Stimulated activated CD8-positive, alpha-beta memory T cell treated with anti-CD3 and anti-CD28 coated beads, Interleukin-4, amount 100 ng/mL, for 4 hours (primary cell): ENCODE results near the gene GPX4.

ENCODE experiments used
- DNase-seq, 2 donors: peaks; one replicate each; pipeline ENCODE4 v3.0.0-alpha.2; 2020; ENCODE audit warnings: low read depth in 2 of 2, low spot score in 1 of 2

Gene GPX4

DNA sequence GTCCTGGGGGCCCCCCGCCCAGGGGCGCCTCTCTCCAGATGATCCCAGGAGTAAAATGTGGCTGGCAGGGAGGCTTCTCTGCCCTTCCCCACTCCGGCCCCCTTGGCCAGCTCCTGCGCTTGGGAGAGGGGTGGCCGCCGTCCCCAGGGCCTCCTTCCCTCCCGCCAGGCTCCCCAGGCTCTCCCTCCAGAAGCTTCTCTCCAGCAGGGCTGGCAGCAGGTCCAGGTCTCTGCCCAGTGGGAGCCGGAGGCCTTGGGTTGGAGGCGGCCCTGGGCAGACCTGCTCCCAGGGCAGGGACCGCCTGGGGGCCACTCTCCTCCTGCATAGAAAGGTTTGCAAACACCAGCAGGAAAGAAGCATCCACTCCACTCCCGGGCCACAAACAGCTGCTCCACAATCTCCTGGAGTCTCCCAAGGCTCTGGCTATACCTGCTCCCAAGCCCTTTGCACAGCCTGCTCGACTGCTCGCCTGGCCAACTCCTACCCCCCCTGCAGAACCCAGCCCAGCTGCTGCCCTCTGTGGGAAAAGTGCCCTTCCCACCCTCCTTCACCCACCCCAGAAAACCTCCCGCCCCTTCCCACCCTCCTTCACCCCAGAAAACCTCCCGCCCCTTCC lies 44.2 kb downstream of the GPX4 start:
- no peak for DNase-seq

DNA sequence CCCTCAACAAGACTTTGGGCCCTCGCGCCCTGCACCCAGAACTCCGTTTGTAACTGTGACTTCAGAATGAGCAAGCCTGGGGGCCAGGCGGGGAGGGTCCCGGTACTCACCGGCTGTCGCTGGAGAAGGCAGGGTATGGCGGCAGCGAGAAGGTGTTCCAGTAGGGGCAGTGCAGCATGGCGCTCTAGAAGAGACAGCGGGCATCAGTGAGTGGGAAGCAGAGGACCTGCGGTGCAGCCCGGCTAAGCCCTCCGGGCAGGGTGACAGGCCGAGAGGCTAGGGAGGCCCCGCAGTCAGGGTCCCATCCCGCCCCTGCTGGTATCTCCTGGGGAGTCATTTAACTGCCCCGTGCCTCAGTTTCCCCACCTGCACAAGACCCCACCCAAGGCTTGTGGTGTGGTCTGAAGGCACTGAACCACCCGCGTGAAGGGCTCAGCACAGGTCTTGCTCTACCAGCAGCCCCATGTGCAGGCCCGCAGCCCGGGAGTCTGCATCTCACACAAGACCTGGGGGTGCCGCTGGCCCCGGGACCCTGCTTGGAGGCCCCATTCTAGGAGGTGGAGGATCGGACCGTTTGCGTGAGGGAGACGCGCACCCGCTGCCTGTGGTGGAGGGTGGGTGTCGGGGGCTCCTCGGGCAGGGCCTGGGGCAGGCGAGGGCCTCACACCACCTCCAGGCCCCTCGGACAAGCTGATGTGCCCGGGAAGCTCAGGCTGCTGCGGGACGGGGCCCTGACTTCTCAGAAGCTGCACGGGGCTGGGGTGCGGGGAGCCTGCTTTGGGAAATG lies 45.7 kb downstream of the GPX4 start:
- DNase-seq = no peak

DNA sequence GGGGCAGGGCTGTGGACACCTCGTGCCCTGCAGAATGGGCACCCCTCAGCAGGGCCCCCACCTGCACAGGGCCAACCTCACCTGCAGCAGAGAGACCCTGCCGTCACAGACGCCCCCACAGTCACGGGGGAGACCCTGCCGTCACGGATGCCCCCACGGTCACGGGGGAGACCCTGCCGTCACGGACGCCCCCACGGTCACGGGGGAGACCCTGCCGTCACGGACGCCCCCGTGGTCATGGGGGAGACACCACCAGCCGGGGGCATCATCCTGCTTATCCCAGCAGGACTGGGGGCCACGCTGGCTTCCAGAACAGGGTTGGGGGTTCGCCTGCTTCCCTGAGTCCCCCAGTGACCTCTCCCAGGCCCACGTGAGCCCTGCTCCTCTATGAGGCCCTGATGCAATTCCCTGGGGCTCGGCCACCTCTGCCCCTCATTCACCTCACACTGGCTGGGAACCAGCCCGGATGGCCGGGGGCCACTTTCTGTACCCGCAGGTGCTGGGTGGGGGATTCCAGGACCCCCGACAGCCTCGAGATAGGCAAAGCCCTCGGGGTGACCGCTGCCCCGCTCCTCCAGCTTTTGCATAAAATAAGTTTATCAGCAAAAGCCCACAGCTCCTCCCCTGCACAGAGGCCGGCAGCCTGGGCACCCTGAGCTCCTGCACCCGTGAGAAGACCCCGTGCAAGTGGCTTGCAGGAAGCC lies 46.7 kb downstream of the GPX4 start:
- DNase-seq = no peak

DNA sequence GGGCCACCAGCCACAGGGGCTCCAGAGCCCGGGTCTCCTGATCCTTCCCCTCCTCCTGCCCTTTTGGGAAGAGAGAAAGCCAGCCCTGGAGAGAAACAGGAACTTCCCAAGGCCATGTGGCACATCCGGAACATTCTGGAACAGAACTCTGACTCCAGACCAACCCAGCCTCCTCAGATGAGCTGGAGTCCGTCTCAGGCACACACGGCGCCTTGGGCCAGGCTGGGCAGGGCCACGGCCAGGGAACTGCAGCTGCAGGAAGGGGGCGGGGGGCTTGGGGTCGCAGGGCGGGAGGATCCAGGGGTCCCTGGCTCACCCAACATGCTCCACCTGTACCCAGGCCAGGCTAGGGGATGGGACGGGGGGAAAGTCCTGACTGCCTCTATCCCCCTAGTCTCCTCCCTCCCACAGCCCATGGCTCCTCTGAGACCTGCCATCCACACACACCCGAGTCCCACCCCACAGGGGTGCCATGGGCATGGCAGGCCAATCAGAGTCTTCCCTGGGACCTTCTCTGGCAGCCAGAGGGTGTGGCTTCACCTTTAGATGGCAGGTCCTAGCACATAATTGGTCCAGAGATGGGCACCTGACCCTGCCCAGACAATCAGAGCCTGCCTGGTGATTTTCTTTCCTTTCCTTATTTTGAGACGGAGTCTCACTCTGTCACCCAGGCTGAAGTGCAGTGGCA lies 47.4 kb downstream of the GPX4 start:
- DNase-seq = no peak

DNA sequence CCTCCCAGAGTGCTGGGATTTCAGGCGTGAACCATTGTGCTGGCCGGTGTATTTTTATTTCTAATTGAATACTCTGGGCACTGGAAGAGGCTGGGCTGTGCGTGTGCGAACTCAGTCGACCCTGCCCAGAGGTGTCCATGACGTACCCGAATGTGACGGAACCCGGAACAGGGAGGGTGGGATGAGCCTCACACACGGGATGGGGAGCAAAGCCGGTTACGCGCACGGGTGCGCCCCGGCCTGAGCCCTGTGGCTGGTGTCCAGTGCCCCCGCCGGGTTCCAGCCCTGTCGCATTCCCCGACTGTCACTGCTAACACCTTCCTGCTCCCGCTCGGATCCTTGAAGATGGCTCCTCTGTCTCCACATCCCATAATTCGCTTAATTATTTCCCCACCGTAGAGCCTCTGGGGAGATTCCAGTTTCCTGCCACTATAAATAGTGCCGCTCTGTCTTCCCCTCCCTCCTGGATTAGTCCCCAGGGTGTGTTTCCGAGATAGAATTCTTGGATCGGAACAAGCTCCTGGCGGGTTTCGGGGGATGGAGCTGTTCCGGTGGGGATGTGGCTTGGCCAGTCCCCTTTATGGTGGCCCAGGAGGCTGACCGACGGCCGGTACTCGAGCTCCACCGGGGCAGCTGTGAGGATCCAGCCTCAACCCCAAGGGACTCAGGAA lies 48.3 kb downstream of the GPX4 start:
- DNase-seq = no peak

DNA sequence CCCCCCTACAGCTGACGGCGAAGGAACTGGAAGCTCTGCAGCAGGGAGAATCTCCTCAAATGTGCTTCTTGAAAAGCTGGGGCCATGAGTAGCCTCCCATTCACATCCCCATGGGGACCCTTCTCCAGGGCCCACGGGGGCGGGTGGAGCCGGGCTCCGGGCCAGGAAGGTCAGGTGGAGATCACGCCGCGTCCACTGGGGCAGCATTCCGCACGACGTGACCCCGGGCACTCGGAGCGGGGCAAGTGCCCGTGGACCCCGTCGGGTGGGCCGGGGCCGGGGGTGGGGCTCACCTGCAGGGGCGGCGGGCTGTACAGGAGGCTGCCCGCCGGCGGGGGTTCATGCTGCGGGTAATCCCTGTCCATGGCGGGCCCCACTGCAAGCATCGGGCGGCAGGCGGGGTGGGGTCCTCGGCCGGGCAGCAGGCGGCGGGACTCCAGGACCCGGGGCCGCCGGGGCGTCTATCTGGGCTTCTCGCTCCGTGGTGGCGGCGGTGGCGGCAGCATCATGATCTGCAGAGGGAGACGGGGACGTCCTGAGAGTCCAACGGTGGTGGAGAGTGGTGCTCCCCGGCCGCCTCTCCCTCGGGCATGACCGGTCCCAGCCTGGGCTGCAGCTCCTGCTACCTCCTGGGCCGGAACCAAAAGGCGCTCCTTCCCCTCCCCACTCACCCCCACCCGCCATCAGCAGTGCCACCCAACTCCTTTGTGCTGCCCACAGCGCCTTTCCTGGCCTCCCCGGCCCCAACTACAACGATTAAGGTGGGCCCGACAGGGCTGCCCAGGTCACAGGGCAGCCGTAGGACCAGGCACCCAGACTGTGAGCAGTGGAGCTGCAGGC lies 50.3 kb downstream of the GPX4 start:
- DNase-seq = no peak

DNA sequence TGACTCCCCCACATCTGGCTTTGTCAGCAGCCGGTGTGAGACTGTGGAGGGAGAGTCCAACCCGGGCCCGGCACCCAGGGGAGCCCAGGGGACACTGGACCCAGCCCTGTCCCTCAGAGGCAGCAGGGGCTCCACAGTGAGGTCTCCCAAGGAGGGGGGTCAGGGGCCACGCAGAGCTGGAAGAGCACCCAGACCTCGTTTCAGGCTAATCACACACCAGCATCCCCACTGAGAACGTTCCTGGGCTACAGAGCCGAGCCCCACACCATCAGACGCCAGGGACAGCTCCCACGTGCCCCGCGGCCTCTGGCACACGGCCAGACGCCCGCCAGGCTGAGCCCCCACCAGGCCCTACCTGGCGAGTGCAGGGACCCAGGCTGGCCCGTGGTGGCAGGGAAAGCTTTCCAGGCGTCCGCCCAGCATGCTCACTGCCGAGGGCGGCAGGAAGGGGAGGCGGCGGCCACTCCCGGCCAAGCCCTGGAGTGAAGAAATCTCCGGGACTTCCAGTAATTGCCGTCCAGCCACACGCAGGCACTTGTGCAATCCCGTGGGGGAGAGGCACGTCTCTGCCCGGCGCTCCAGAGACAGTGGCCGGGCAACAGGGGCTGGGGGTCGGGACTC lies 51.0 kb downstream of the GPX4 start:
- DNase-seq = no peak

DNA sequence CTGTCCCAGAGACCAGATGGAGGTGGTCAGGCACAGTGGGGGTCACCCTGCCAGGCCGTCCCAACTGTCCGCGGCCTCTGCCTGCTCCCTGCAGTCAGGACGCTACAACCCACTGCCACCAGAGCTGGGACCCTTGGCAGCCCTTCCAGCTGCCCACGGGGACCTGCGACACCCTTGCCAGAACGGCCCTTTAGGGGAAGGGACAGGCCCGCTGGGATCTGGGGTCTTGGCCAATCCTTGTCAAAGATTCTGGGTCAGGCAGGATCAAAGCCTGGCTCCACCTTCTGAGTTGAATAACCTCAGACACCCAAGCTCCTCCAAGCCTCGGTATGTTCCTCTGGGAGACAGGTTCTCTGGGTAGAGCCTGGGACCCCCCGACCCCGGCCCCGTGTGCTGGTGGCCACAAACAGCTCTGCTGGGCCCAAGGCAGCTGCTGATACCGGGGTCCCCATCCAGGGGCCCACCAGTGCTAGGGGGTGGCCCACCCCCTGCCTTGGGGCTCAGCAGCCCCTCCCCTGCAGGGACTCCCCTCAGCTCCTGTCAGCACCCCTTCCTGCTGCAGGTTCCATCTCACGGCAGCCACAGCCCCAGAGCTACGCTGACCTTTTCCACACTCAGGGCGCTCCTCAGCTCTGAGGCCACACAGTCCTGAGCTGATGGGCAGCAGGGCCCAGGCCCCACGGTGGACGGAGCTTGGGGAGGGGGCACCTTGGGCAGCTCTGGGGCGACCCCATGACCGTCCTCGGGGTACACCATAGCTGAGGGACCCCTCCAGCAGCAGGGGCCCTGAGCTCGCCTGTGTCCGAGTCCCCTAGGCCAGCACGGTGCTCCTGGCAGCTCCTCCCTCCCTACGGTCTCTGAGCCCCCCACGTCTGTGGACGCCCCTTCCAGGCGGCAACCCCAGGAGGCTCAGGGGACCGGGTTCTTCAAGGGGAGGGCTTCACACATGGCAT lies 51.8 kb downstream of the GPX4 start:
- DNase-seq = no peak
